GM21737 (cell line): ENCODE results near the gene LGALS12.
"Not testable (repeated sequence)": the region's sequence is repeated elsewhere in the genome, so short reads cannot be mapped to it uniquely, and the experiment has no call there.

ENCODE experiments used
- ATAC-seq: cut with Tn5 transposase; IDR thresholded peaks from one replicate; pipeline ENCODE4 v1.9.1; 2021; ENCODE audit warnings: mild to moderate bottlenecking, moderate library complexity; ENCODE audit not compliant: unreplicated experiment

LGALS12 gene

DNA sequence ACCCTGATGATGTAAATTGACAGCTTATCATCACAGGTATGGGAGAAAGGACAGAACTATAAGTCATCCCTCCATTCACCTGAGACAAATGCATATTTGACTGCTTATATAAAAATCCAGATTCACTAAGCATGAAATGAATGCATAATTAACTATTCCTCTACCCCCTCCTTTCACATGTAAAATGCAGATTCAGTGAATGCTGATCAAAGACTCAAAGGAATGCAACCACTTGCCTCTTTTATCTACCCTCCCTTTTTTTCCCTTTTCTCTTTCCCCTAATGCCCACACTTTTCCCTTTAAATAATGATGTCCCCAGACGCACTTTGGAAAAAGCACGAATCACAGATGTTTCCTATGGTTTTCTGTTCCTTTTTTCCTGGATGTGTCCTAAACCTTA, 26.2 kb downstream of the LGALS12 start:
- no peak for ATAC-seq

DNA sequence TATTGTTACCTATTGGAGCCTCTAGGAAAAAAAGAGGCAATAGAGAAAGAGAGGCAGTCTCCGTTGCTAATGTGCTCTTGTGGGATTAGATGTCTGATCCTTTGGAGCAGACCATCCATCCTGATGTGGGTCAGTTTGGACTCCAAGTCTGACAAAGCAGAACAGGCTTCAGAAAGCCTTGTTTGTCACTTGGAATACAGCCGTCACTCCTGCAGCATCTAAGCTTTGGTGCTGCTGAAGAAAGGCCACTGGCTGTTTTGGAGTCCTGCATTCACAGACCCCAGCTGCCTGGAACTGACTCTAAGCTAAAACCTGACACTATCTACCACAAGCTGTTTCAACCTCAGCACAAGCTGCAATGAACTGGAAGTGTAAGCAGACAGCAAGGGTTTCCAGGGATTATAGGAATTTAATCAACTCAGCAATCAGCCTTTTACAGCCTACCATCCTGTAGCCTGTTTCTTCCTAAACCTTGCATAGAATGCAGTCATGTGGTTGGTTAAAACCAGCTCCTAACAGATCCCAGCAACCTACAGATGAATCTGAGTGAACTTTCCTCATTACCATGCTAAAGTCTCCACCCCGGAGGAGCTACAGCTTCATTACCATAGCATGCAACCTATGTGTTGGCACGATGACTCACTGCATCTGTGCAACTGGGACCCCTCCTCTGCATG, 27.1 kb downstream of the LGALS12 start:
- ATAC-seq = no peak

DNA sequence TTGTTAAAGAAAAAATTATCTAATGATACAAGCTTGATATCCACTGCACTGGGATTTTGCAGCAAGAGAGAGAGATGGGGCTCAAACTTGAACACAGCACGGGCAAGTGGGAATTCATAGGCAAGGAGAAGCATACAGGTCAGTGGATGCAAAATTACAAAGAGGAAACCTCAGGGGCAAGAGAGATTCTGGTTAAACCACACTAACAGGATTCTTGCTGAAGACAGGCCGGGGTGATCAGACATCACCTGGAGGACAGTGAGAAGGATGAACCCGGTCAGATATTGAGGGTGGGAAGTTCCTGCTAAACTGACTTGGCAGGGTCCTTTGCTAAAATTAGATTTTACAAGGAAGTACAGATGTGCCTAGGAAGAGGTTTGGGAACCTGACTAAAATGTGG, 28.2 kb downstream of the LGALS12 start:
- no peak for ATAC-seq

DNA sequence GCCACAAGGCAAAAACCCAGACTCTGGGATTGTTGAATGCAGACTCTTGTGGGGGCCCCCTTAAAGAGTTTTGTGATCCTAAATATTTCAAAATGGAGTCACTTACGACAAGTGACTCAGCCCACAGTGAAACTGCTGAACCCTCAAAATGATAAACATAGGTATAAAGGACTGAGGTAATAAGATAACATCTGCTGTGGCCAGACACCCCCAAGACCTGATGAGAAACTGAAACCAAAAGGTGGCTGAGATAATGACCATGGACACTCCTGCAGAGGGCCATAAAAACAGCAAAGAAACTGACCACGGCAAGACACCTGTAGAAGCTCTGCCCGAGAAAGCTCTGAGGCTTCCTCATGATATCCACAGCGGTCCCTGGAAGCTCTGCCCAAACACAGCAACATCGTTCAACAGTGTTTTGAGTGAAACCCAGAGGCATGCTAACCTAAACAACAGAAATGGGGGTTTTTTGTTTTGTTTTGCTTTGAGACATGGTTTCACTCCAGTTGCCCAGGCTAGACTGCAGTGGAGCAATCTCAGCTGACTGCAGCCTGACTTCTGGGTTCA, 29.1 kb downstream of the LGALS12 start:
- ATAC-seq = peak; percentile 37

DNA sequence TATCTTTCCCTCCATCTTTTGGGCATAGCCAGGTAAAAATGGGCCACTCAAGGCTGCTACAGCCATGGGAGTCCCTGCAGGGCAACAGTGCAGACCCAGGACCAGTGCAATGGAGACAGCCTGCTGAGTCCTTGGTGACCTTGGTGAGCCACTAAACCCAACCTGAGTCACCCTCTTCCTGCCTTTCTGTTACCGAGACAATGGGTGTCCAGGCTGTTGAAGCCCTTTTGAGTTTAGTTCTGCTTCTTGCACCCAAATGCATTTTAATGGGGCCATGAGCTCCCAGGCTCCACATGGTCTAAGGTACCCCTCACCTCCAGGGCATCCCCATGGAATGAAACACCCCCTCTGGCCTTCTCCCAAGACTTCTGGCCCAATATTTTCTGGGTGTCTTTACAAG, 29.9 kb downstream of the LGALS12 start:
- no peak for ATAC-seq

DNA sequence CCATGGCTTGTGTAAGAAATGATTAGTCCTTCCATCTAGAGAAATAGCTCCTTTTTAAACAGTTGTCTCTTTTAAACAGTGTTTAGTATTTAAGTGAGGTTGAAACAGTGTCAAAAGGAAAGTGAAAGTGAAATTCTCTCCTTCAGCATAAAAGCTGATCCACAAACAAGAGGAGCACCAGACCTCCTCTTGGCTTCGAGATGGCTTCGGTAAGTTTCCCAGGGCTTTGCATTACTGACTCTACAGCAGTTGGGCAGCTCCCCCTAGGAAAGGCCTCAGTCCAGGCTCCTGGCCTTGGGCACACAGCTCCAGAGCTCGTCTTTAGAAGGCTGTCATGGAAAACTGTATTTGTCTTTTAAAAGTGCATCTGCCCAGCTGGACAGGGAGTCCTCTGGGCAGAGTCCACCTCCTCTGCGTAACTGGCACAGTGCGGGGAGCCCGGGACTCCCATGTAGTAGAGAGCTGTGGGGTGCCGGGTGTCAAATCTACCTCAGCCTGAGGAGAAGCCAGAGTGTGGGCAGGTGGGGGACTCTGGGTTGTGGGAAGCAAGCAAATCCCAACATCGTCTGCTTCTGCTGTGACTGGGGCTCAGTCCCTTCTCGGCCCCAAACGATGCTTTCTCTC, 30.9 kb downstream of the LGALS12 start, which contains the start of gene PLAAT4:
Gene PLAAT4 (plus strand): TSS at position 140 of the 624 bp plus-strand sequence. CDS start 61 bp downstream, at position 201.
- ATAC-seq = no peak

DNA sequence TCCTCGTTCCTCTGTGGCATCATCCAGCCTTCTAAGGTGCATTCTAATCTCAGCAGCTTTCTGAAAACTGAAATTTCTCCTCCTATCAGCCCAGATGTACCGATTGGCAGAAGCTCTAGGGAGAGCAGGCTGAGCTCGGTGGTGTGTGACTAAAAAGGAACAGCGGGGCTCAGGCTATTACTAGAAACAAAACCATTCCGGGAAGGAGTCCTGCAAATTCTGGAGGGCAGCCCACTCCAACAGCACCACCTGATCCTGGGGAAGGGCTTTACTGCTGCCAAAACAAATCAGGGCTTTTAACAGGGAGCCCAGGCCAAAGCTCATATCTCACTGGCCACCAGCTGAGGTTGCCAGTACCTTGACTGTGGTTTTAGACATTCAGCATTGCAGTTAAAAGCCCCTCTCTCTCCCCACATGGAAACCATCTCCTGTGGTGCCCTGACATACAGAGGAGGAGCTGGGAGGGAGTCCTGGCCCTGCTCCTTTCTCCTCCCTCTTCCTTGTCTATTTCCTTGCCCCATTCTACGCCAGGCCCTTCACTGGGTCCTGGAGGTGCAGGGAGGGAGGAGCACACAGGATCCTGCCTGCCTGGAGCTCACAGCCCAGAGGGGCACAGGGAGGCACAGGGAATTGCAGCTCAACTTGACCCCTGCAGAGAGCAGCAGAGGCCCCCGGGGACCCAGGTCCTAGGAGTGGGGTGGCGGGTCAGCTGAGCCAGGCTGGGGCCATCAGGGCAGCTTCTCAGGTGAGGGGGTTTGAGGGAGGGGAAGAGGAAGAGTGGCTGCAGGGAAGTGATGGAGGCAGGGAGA, 31.6 kb downstream of the LGALS12 start:
- no peak for ATAC-seq

DNA sequence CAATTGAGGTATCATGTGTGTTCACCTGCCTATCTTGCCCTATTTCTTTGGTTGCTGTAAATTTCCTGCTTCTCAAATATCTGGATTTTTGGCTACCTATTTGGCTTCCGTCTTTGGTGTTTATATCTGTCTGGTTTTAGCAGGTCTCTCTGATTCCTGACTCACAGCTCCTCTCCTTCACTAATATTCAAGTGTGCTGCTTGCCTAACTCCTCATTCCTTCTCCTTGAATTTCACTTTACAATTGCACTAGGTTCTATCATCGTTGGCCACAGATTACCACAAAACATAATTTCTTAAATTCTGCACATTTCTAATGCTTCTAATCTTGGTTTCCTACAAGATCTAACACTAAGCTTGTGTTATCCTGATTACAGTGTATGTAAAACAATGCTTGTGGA, 36.6 kb downstream of the LGALS12 start:
- ATAC-seq = not testable (repeated sequence)

DNA sequence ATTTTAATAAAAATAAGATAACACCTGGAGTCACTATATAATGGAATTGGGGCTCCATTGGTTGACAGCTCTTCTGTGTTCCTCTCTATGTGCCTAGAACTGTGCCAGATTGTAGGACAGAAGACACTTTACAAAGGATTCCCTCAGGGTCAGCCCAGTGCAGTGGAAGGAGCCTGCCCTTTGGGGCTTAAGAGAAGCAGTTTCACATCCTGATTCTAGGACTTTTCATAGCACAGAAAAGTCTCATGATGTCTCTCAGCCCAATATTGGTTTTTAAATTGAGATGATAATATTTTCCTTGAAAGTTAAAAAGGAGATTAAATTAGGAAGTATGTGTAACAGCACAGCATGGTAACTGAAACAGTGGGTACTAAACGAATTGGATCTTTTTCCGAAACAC, 37.8 kb downstream of the LGALS12 start:
- ATAC-seq = no peak

DNA sequence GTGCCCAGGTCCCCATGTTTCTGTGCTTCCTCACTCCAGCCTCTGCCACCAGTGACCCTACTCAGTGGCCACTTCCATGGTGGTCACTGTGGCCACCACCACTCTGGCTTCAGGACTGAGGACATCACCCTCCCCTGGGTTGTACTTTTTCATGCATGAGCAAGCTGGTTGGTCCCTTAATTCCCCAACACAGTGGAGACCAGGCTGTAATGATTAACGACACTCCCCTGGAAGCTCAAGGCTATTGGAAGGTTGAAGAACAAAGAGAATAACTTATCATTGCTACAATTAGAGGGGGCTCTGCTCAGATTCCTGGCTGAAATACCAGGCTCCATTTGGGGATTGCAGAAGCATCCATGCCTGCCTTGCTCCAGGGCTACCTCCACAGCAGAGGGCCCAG, 41.2 kb downstream of the LGALS12 start:
- no peak for ATAC-seq

DNA sequence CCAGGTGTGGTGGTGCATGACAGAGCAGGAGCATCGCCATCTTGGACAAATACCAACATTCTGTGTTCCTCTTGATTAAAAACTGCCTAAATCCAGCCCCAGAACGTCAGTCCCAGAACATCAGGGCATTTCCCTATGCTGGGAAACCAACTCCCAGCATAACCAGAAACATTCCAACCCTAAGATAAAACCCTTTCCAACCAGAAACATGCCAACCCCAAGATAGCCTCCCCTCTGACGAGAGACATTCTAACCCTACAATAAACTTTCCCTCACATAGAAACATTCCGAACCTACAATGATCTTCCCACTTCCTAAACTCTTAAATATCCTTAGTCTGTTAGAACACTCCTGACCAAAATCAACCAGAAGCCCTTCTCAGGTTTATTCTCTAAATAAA, 42.3 kb downstream of the LGALS12 start:
- no peak for ATAC-seq

DNA sequence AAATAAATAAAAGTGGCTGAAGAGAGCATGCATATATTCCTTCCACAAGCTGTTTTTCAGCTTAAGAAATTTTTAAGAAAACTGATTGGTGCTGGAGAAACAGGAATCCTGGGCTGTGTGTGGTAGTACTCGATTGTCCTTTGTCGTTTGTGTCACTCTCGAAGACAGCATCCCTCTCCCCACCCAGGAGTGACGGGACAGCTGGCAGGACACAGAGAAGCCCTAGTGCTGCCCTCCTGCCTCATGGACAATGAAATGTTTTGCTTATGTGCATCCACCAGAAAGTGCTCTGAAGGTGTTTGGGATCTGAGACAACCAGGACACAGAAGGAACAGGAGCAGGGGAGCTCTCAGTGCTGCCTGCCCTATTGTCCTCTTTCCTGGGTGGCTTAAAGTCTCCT, 43.5 kb downstream of the LGALS12 start:
- no peak for ATAC-seq

DNA sequence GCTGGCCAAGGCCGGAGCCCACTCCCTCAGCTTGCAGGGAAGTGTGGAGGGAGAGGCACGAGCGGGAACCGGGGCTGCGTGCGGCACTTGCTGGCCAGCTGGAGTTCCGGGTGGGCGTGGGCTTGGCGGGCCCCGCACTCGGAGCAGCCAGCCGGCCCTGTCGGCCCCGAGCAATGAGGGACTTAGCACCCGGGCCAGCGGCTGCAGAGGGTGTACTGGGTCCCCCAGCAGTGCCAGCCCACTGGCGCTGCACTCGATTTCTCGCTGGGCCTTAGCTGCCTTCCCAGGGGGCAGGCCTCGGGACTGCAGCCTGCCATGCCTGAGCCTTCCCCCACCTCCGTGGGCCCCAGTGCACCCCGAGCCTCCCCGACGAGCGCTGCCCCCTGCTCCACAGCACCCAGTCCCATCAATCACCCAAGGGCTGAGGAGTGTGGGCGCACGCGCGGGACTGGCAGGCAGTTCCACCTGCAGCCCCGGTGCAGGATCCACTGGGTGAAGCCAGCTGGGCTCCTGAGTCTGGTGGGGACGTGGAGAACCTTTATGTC, 44.3 kb downstream of the LGALS12 start:
- ATAC-seq = not testable (repeated sequence)

DNA sequence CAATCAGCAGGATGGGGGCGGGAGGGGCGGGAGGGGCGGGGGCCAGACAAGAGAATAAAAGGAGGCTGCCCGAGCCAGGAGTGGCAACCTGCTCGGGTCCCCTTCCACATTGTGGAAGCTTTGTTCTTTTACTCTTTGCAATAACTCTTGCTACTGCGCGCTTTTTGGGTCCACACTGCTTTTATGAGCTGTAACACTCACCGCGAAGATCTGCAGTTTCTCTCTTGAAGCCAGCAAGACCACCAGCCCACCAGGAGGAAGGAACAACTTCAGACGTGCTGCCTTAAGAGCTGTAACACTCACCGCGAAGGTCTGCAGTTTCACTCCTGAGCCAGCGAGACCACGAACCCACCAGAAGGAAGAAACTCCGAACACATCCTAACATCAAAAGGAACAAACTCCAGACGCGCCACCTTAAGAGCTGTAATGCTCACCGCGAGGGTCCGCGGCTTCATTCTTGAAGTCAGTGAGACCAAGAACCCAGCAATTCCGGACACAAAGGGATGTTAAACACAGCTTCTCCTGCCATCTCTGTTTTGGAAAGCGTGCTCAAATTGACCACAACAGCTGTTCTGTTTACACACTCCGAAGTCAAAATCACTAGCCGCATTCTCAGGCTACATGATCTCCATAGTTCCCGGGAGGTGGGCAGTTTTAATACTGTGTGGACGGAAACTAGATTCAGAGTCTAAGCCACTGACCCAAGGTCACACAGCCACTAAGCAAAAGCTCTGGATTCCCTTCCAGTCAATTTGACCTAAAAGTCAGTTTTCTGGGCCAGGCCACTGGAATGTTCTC, 45.4 kb downstream of the LGALS12 start:
- ATAC-seq = no peak

DNA sequence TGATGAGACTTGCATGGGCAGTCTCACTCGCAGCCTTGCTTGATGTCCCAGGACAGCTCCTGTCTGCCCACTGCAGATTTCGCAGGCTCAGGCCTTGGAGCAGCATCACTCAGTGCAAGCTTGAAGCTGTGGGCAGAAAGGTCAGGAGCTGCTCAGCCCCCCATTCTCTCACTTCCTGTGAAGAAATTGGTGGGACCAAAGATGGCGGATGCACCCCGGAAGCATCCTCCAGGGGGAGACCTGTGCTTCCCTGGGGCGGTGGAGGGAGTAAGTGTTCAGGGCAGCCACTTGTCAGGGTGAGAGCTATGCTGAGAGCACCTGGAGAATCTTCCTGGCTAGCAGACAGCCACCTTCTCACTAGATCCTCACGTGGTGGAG, 46.0 kb downstream of the LGALS12 start:
- ATAC-seq = no peak

DNA sequence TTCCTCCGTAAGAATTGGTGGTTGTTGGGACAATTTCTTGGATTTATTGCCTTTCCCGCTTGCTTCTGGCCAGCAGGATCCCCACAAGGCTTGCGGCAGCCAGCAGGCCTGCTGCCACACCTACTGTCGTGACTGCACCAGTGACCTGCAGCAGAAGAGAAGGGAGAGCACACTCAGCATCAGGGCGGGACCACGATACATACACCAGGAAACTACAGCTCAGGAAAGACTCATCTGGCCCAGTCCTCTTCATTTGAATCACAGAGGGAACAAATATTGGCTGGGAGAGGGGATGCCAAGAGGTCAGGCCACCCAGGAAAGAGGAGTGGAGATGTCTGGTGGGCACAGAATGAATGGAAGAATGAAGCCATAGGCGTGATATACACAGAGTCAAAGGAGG, 47.0 kb downstream of the LGALS12 start:
- no peak for ATAC-seq

DNA sequence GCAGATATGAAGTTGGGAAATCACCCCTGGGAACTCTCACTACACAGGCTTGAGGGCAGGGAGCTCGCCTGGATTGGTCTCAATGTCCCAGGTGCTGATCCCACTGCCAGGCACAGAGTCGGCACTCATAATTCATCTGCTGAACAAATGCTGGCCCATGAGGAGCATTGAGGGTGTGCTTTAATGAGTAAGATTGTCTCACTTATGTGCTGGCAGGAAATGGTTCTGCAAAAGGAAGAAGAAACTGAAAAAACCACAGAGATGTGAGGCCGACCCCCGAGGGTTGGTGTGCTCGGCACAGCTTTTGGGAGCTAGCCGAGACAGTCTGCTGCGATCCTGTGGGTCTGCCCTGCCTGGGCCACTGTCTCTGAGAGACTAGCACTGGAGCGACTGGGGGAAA, 47.9 kb downstream of the LGALS12 start:
- ATAC-seq = no peak

DNA sequence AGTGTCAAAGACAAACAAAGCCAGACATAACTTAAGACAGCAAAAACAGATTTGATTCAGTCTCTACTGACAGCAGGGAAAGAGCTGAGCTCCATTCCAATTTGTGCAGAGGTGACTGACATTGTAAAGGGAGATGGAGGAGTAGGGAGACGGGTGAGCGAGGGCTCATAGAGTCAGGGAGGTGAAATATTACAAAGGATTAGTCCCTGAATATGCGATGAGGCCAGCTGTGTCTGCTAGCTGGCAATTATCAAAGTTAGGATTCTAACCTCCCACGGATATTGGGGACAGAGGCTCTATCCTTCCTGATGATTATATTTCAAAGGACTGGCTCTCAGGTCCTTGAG, 49.0 kb downstream of the LGALS12 start:
- no peak for ATAC-seq

DNA sequence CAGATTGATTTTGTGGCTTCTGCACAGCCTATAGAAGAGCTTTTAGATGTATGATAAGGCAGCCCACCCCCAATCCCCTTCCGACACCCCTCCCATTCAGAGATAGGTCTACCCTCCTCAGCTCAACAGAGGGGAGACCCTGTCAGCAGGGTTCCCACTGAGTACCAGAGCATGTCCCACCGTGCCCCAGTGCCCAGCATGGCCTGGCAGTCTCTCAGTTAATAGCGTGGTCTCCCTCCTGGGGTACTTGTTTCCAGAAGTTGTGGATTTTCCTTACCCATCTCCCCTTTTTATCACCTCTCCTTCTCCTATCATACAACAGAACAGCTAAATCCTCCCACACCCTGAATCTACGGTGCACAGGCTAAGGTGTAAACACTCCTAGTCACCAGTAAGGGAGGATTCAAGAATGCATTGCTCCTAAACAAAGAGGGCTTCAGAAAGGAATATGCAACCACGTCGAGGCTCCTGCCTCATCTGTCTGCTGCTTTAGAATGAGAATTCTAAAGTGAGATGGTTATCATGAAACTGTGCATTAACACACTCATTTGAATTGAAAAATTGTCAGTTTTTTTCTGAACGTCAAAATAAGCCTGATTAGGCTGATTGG, 50.6 kb downstream of the LGALS12 start:
- no peak for ATAC-seq

DNA sequence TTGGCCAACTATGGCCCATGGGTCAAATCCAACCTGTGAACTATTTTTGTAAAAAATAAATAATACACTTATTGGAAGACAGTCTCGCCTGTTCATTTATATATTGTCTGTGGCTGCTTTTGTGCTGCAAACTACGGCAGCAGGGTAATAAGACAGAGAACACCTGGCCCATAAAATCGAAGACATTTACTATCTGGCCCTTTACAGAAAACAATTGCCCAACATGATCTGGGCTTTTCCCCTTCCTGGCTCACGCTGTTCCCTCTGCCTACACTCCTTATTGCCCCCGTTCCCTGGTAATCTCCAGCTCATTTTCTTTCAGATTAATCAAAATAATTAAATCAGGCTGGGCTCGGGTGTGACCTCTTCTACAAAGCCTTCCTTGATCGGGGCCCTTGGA, 51.7 kb downstream of the LGALS12 start:
- ATAC-seq = no peak
